NCI-H345 (cell line): Measurements from ENCODE around the gene AAMDC.
A peak's percentile ranks its signal among the peaks of the same experiment; 100 is the strongest.
"Not testable (repeated sequence)": the region's sequence is repeated elsewhere in the genome, so short reads cannot be mapped to it uniquely, and the experiment has no call there.

Experiments
- DNase-seq: peaks from one replicate; lab custom pipeline; 2025; lab: John Stamatoyannopoulos, UW

AAMDC gene

GRCh38 chr11:77886401-77886800 lies 65.5 kb downstream of the AAMDC start:
- no peak for DNase-seq

GRCh38 chr11:77889045-77889444 lies 68.1 kb downstream of the AAMDC start:
- DNase-seq, result not testable (repeated sequence)

- DNase-seq, result not testable (repeated sequence)
These were observed 69.2 kb downstream of the AAMDC start for GRCh38 chr11:77890100-77890614.

- DNase-seq, result peak; percentile 83
These were observed 69.7 kb downstream of the AAMDC start for GRCh38 chr11:77890619-77891056.

- not testable (repeated sequence) for DNase-seq
These were observed 70.3 kb downstream of the AAMDC start for GRCh38 chr11:77891256-77891655.

GRCh38 chr11:77891703-77892102 lies 70.8 kb downstream of the AAMDC start:
- DNase-seq, result not testable (repeated sequence)

GRCh38 chr11:77894949-77895348 lies 74.0 kb downstream of the AAMDC start:
- DNase-seq, result not testable (repeated sequence)

GRCh38 chr11:77908835-77909234 lies 87.9 kb downstream of the AAMDC start:
- DNase-seq, result no peak

- DNase-seq, result no peak
These were observed 88.3 kb downstream of the AAMDC start for GRCh38 chr11:77909277-77909676.

GRCh38 chr11:77910828-77911227 lies 89.9 kb downstream of the AAMDC start:
- not testable (repeated sequence) for DNase-seq

GRCh38 chr11:77913608-77914306 lies 92.8 kb downstream of the AAMDC start:
- DNase-seq, result not testable (repeated sequence)

- peak; percentile 87 for DNase-seq
These were observed 93.4 kb downstream of the AAMDC start for GRCh38 chr11:77914307-77914791.

- not testable (repeated sequence) for DNase-seq
These were observed 96.8 kb downstream of the AAMDC start for GRCh38 chr11:77917713-77918112.
